ENCODE data around the gene PPP1R1C. TPM values are rescaled to one million over a fixed set of nuclear protein-coding genes. Genes with fewer than 3 reads are reported as not detected.

Gene PPP1R1C
- total RNA-seq, 1 donor: 0.36 TPM

DNA sequence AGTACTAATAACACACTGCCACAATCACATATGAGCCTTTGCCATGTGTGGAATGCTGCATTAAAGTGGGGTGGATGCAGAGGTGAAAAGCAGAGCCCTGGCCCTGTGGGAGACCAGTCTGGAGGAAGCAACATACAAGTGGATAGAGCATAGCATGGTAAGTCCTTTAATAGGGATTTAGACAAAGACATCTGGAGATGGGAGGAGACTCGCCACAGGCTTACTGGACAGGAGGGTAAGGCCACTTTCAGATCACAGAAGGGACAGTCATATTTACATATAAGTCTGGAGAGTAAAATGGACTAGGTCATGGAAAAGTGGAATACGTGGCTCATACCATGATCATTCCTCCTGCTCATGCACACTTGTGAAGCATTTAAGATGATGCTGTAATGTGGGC is 84.3 kb downstream of the PPP1R1C start:
- no peak overlapping the region for H3K27ac ChIP-seq (ENCODE audit: low read depth, low read length)
- no peaks in the 10 kb centered on the region for H4K20me1 ChIP-seq (ENCODE audit: insufficient read depth, low read length)
- TF ChIP-seq, protein P1, sequence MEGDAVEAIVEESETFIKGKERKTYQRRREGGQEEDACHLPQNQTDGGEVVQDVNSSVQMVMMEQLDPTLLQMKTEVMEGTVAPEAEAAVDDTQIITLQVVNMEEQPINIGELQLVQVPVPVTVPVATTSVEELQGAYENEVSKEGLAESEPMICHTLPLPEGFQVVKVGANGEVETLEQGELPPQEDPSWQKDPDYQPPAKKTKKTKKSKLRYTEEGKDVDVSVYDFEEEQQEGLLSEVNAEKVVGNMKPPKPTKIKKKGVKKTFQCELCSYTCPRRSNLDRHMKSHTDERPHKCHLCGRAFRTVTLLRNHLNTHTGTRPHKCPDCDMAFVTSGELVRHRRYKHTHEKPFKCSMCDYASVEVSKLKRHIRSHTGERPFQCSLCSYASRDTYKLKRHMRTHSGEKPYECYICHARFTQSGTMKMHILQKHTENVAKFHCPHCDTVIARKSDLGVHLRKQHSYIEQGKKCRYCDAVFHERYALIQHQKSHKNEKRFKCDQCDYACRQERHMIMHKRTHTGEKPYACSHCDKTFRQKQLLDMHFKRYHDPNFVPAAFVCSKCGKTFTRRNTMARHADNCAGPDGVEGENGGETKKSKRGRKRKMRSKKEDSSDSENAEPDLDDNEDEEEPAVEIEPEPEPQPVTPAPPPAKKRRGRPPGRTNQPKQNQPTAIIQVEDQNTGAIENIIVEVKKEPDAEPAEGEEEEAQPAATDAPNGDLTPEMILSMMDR (IDR thresholded peaks at IDR 0.05; ENCODE audit: extremely low read depth, low read depth, low read length): no peak
- no peak overlapping the region for H3K4me3 ChIP-seq (ENCODE audit: insufficient read depth, low read length)
- no peak overlapping the region for H2AFZ ChIP-seq (ENCODE audit: low read length)
- no peaks in the 10 kb centered on the region for H3K79me2 ChIP-seq (ENCODE audit: insufficient read depth, low read length)
- no peaks in the 10 kb centered on the region for H3K27me3 ChIP-seq (ENCODE audit: insufficient read depth, low read length)
- DNase-seq (ENCODE audit: insufficient read length, low spot score, missing footprints): no peak
- H3K36me3 ChIP-seq (ENCODE audit: insufficient read depth, low read length): no peaks in the 10 kb centered on the region
- peaks cover 21% of the 10 kb centered on the region for H3K4me1 ChIP-seq (ENCODE audit: insufficient read depth, low read length)
- H3K9me3 ChIP-seq (ENCODE audit: low read depth, low read length): no peaks in the 10 kb centered on the region
- H3K4me2 ChIP-seq (ENCODE audit: insufficient read depth, low read length): no peak overlapping the region

DNA sequence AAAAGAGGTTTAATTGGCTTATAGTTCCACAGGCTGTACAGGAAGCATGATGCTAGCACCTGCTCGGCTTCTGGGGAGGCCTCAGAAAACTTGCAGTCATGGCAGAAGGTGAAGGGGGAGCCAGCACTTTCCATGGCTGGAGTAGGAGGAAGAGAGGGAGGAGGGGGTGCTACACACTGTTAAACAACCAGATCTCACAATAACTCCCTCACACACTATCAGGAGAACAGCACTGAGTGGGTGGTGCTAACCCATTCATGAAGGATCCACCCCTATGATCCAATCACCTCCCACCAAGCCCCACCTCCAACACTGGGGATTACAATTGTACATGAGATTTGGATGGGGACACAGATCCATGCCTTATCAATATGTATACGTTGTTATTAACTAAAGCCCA is 85.1 kb downstream of the PPP1R1C start:
- no peak for DNase-seq (ENCODE audit: insufficient read length, low spot score, missing footprints)
- Histone ChIP-seq H3K4me1 (ENCODE audit: insufficient read depth, low read length) (peaks cover 20% of the 10 kb centered on the region), H3K4me2 (ENCODE audit: insufficient read depth, low read length) (no peak overlapping the region), H3K4me3 (ENCODE audit: insufficient read depth, low read length) (no peak overlapping the region), H3K9me3 (ENCODE audit: low read depth, low read length) (no peaks in the 10 kb centered on the region), H4K20me1 (ENCODE audit: insufficient read depth, low read length) (no peaks in the 10 kb centered on the region), H3K27me3 (ENCODE audit: insufficient read depth, low read length) (no peaks in the 10 kb centered on the region), H3K79me2 (ENCODE audit: insufficient read depth, low read length) (no peaks in the 10 kb centered on the region), H3K27ac (ENCODE audit: low read depth, low read length) (no peak overlapping the region), H3K36me3 (ENCODE audit: insufficient read depth, low read length) (no peaks in the 10 kb centered on the region), H2AFZ (ENCODE audit: low read length) (no peak overlapping the region)
- TF ChIP-seq, protein P1 (IDR thresholded peaks at IDR 0.05; ENCODE audit: extremely low read depth, low read depth, low read length): no peak

DNA sequence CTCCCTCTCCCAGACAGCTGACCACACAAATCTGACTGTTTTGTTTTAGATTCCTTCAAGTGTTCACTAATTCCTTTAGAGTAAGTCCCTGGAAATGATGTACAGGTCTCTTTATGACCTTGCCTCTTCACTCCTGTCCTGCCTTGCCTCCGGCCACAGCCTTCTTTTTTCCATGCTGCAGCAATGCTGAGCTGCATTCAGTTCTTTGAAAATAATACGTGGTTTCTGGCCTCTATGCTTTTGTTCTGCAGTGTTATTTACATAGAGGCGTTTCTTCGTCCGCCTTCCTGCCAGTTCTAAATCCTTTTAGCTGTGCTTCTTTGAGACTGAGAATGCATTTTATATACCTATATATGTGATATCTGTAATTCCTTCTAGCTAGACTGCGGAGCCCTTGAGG is 87.2 kb downstream of the PPP1R1C start:
- H3K4me1 ChIP-seq (ENCODE audit: insufficient read depth, low read length): peaks cover 18% of the 10 kb centered on the region
- no peaks in the 10 kb centered on the region for H3K9me3 ChIP-seq (ENCODE audit: low read depth, low read length)
- H4K20me1 ChIP-seq (ENCODE audit: insufficient read depth, low read length): no peaks in the 10 kb centered on the region
- TF ChIP-seq, protein P1 (IDR thresholded peaks at IDR 0.05; ENCODE audit: extremely low read depth, low read depth, low read length): no peak
- no peak overlapping the region for H3K27ac ChIP-seq (ENCODE audit: low read depth, low read length)
- H3K36me3 ChIP-seq (ENCODE audit: insufficient read depth, low read length): no peaks in the 10 kb centered on the region
- peak overlapping the region; percentile 13 for H2AFZ ChIP-seq (ENCODE audit: low read length)
- no peaks in the 10 kb centered on the region for H3K27me3 ChIP-seq (ENCODE audit: insufficient read depth, low read length)
- H3K4me3 ChIP-seq (ENCODE audit: insufficient read depth, low read length): no peak overlapping the region
- H3K79me2 ChIP-seq (ENCODE audit: insufficient read depth, low read length): no peaks in the 10 kb centered on the region
- H3K4me2 ChIP-seq (ENCODE audit: insufficient read depth, low read length): no peak overlapping the region
- no peak for DNase-seq (ENCODE audit: insufficient read length, low spot score, missing footprints)

DNA sequence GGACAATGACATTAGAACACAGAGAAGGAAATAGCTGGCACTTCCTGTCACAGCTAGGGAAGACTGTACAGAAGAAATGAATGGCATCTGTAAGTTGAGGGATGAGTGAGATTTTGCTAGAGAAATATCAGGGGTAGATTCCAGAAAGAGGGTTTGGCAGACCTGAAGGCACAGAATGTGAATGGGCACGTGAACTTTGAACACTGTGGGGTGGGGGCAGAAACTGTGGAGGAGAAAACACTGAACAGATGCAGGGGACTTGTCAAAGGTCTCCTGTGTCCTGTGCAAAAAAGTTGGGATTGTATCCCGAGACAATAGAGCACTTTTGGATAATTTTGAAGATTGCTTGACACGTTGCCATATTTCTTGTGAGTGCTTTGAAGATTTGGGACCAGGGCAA is 88.0 kb downstream of the PPP1R1C start:
- H3K4me1 ChIP-seq (ENCODE audit: insufficient read depth, low read length): peaks cover 18% of the 10 kb centered on the region

More for the DNA sequence above, 88.0 kb downstream of the PPP1R1C start:
- TF ChIP-seq, protein P1 (IDR thresholded peaks at IDR 0.05; ENCODE audit: extremely low read depth, low read depth, low read length): no peak
- no peaks in the 10 kb centered on the region for H3K36me3 ChIP-seq (ENCODE audit: insufficient read depth, low read length)
- H3K9me3 ChIP-seq (ENCODE audit: low read depth, low read length): no peaks in the 10 kb centered on the region
- DNase-seq (ENCODE audit: insufficient read length, low spot score, missing footprints): no peak
- H3K27me3 ChIP-seq (ENCODE audit: insufficient read depth, low read length): no peaks in the 10 kb centered on the region
- no peaks in the 10 kb centered on the region for H3K79me2 ChIP-seq (ENCODE audit: insufficient read depth, low read length)
- H3K27ac ChIP-seq (ENCODE audit: low read depth, low read length): no peak overlapping the region
- no peaks in the 10 kb centered on the region for H4K20me1 ChIP-seq (ENCODE audit: insufficient read depth, low read length)
- no peak overlapping the region for H3K4me2 ChIP-seq (ENCODE audit: insufficient read depth, low read length)
- no peak overlapping the region for H2AFZ ChIP-seq (ENCODE audit: low read length)
- H3K4me3 ChIP-seq (ENCODE audit: insufficient read depth, low read length): no peak overlapping the region
